K562 (cell line): ENCODE measurements around the gene LMAN1L. TPM values are rescaled to one million over a fixed set of nuclear protein-coding genes. Genes with fewer than 3 reads are reported as not detected.

Experiments
- ATAC-seq: fragments of 200-7000 bp; cut with Tn5 transposase; 3 replicates; pipeline ENCODE4 v1.9.1; 2020; ENCODE audit warnings: moderate library complexity
- BruUV-seq: library from RNA; stranded (reverse); fragments of 400-500 nt; replicated peaks from 2 replicates; lab custom pipeline; 2021; lab: Mats Ljungman, UMichigan
- CTCF ChIA-PET: fragments of 300-600 bp; formaldehyde crosslinking; extraction: SDS; loops from one replicate; lab custom pipeline; 2021; ENCODE audit warnings: low intra/inter-chr PET ratio; lab: Yijun Ruan, JAX
- POLR2A ChIA-PET: fragments of 300-600, 350-650 bp; sonication (Branson Sonifier 250); formaldehyde crosslinking; extraction: SDS; loops from one replicate; lab custom pipeline; 2021; ENCODE audit warnings: antibody characterized with exemption, inconsistent platforms; lab: Yijun Ruan, JAX
- DNase-seq, 4 experiments: peaks; one replicate each; pipeline versions ENCODE4 v3.0.0 to v3.0.0-alpha.2; 2011 to 2018; ENCODE audit warnings: low spot score in 3 of 4, mixed read lengths in 3 of 4; ENCODE audit errors: extremely low read depth in 1 of 4
- FAIRE-seq: peaks from 2 replicates; lab custom pipeline; 2011; peaks lifted over from hg19 to GRCh38; lab: Jason Lieb, UNC
- H2AFZ ChIP-seq: 2 replicates; pipeline ENCODE4 v1.6.0; 2011; ENCODE audit warnings: low read depth, low read length, control low read depth, inconsistent platforms
- H3K27ac ChIP-seq: fragments of 200-600 bp; 3 replicates; pipeline ENCODE4 v1.8.0; 2011; ENCODE audit warnings: low read depth, mild to moderate bottlenecking, control low read depth, inconsistent platforms, low read length, moderate library complexity, mixed read lengths; ENCODE audit errors: extremely low read depth
- H3K27me3 ChIP-seq, 2 experiments: fragments of 300-600 bp in 1 of 2; 2 replicates in 1 of 2; 3 replicates in 1 of 2; pipeline versions ENCODE4 v1.6.0 to v1.8.0; 2011; ENCODE audit warnings: inconsistent platforms in 2 of 2, low read length in 2 of 2, mild to moderate bottlenecking in 1 of 2, mixed read lengths in 1 of 2, moderate library complexity in 1 of 2; ENCODE audit not compliant: control insufficient read depth in 2 of 2, insufficient read depth in 2 of 2
- H3K36me3 ChIP-seq: fragments of 300-600 bp; 3 replicates; pipeline ENCODE4 v1.8.0; 2011; ENCODE audit warnings: mild to moderate bottlenecking, low read length, inconsistent platforms; ENCODE audit not compliant: control insufficient read depth, insufficient read depth
- H3K4me1 ChIP-seq, 2 experiments: fragments of 200-600 bp in 1 of 2; replicated peaks in 1 of 2; 2 replicates in 1 of 2; 3 replicates in 1 of 2; pipeline versions ENCODE4 v1.5.1 to v1.8.0; 2011; ENCODE audit warnings: inconsistent platforms in 2 of 2, low read length in 2 of 2, mild to moderate bottlenecking in 1 of 2, mixed read lengths in 1 of 2, moderate library complexity in 1 of 2; ENCODE audit not compliant: control insufficient read depth in 2 of 2, insufficient read depth in 2 of 2
- H3K4me2 ChIP-seq: 2 replicates; pipeline ENCODE4 v1.6.1; 2011; ENCODE audit warnings: low read length, control low read depth, inconsistent platforms, mixed read lengths; ENCODE audit not compliant: insufficient read depth
- H3K4me3 ChIP-seq: fragments of 200-600 bp; sonication (generic), shearing (Covaris generic); 2 replicates; pipeline ENCODE4 v1.5.1; 2016; ENCODE audit warnings: control low read depth, inconsistent platforms
- H3K79me2 ChIP-seq: fragments of 200-600 bp; 3 replicates; pipeline ENCODE4 v1.8.0; 2011; ENCODE audit warnings: low read length, inconsistent platforms; ENCODE audit not compliant: control insufficient read depth, insufficient read depth
- H3K9ac ChIP-seq, 2 experiments: 2 replicates each; pipeline versions ENCODE4 v1.6.0 to v1.6.1; 2011; ENCODE audit warnings: low read depth in 2 of 2, low read length in 2 of 2, control low read depth in 1 of 2, inconsistent platforms in 1 of 2, mild to moderate bottlenecking in 1 of 2, mixed read lengths in 1 of 2; ENCODE audit not compliant: insufficient read depth in 1 of 2
- H3K9me1 ChIP-seq: one replicate; pipeline ENCODE4 v1.6.0; 2011; ENCODE audit warnings: inconsistent platforms, mild to moderate bottlenecking, low read length, moderate library complexity; ENCODE audit not compliant: control insufficient read depth, insufficient read depth
- H3K9me3 ChIP-seq: replicated peaks from 2 replicates; pipeline ENCODE4 v1.5.1; 2011; ENCODE audit warnings: low read depth, low read length, inconsistent platforms; ENCODE audit not compliant: control insufficient read depth, insufficient read depth
- H4K20me1 ChIP-seq: replicated peaks from 2 replicates; pipeline ENCODE4 v1.6.1; 2011; ENCODE audit warnings: low read length, inconsistent platforms, mixed read lengths; ENCODE audit not compliant: control insufficient read depth, insufficient read depth
- EGR1 ChIP-seq: fragments of 450-650 bp; conservative IDR thresholded peaks from 2 replicates; pipeline ENCODE4 v1.6.1; 2017; ENCODE audit warnings: mild to moderate bottlenecking
- LCOR ChIP-seq: sonication (generic); formaldehyde crosslinking; IDR thresholded peaks from 2 replicates; pipeline ENCODE4 v1.8.0; 2022; ENCODE audit warnings: mild to moderate bottlenecking, missing genetic modification reagents
- MAX ChIP-seq: sonication (generic); formaldehyde crosslinking; IDR thresholded peaks from 2 replicates; pipeline ENCODE4 v1.9.0; 2022; ENCODE audit warnings: mild to moderate bottlenecking, missing genetic modification reagents
- ZNF449 ChIP-seq: fragments of 250-450 bp; sonication (Bioruptor Pico); IDR thresholded peaks from 2 replicates; pipeline ENCODE4 v1.8.0; 2022; ENCODE audit warnings: moderate library complexity, mild to moderate bottlenecking, inconsistent platforms
- ZNF586 ChIP-seq: fragments of 450-650 bp; formaldehyde crosslinking; conservative IDR thresholded peaks from 2 replicates; pipeline ENCODE4 v1.4.0; 2020; ENCODE audit warnings: mild to moderate bottlenecking, moderate library complexity
- whole genome bisulfite sequencing: fragments of 100-300 bp; shearing (Covaris generic); methylation state at CpG from one replicate; pipeline ENCODE4 v1.1.6; 2016; ENCODE audit warnings: low coverage, mixed read lengths; ENCODE audit not compliant: insufficient coverage; ENCODE audit errors: missing lambda C conversion rate; 5-methylcytosine and 5-hydroxymethylcytosine counted together
- in situ Hi-C: fragments of 300-500 bp; cut with MboI; formaldehyde crosslinking; loops from 4 replicates; pipeline ENCODE4 v1.15.0; 2018; ENCODE audit warnings: inconsistent platforms, mixed read lengths
- intact Hi-C: fragments of 100-400 bp; cut with micrococcal nuclease; formaldehyde crosslinking; loops from 2 replicates; pipeline ENCODE4 v1.14.2; 2022
- polyA plus RNA-seq, 8 experiments: library from polyadenylated mRNA; depleted of rRNA in 4 of 8; stranded (reverse) in 5 of 8; unstranded in 3 of 8; fragments of >200 nt; fragmentation: Nextera tagmentation in 2 of 8; fragmentation: Illumina TruSeq in 1 of 8; extraction: Ambion mirVana in 2 of 8; extraction: Trizol in 1 of 8; gene quantifications; 2 replicates each; pipeline versions ENCODE4 v1.2.1 to v1.2.3, GENCODE V29; 2011 to 2014; ENCODE audit warnings: inconsistent platforms in 1 of 8, missing spikeins in 1 of 8
- total RNA-seq, 7 experiments: library from RNA; depleted of rRNA in 6 of 7; stranded (reverse); fragments of >200 nt in 6 of 7; fragmentation: Illumina TruSeq in 2 of 7; extraction: Trizol in 2 of 7; gene quantifications; 2 replicates each; pipeline versions ENCODE4 v1.2.1 to v1.2.3, GENCODE V29; 2011 to 2021; ENCODE audit warnings: low replicate concordance in 1 of 7

Gene LMAN1L
- total and polyA plus RNA-seq, 9 of the 15 experiments (the other 6 are each of a cell fraction or from before 2014, with no cell fraction given), result not detected

GRCh38 chr15:74817370-74817737 is 4.7 kb downstream of the LMAN1L start:
- no TSS peak for BruUV-seq
- ChIA-PET CTCF (no interaction called here), POLR2A (interaction anchor here (1.2 kb wide), 1 partner anchor 14 kb away, joined by 3 read pairs; no protein-coding TSS in a partner anchor)
- intact Hi-C loops (no loop called here), in situ Hi-C loops (no loop called here)
- Histone ChIP-seq H3K9me3 (no peaks in the 10 kb centered on the region), H3K9ac (0 out of 4 replicates have a peak overlapping the region, but pooled peaks of 1 of the 2 experiments have one; percentile 52), H3K9me1 (no peaks in the 10 kb centered on the region), H3K79me2 (no peaks in the 10 kb centered on the region), H2AFZ (peak overlapping the region; percentile 63; the same call in 1 of the 2 replicates), H3K4me2 (no peak overlapping the region), H3K4me3 (no peak overlapping the region), H4K20me1 (no peaks in the 10 kb centered on the region), H3K27me3 (peaks cover 0 to 11% of the 10 kb centered on the region in 2 experiments; a peak in 2 of 5 replicates), H3K27ac (no peak overlapping the region), H3K4me1 (peaks cover 6 to 30% of the 10 kb centered on the region in 2 experiments; a peak in 3 of 5 replicates), H3K36me3 (no peaks in the 10 kb centered on the region)
- TF ChIP-seq ZNF586 (CRISPR knock-in tag), result no peak
- no peak for TF ChIP-seq ZNF449
- no peak for TF ChIP-seq EGR1
- DNase-seq (no peak), FAIRE-seq (no peak), ATAC-seq (peak; percentile 17; the same call in 1 of the 3 replicates)
- 40% methylated on average over 9 of the region's 9 CpGs for WGBS

- peak overlapping the region in 1 of 2 experiments; percentile 68; a peak in 2 of 4 replicates for H3K9ac ChIP-seq
- H3K4me2 ChIP-seq, result no peak overlapping the region
- intact Hi-C loops (no loop called here), in situ Hi-C loops (no loop called here)
- no TSS peak for BruUV-seq
- H3K9me3 ChIP-seq, result no peaks in the 10 kb centered on the region
- peaks cover 3 to 16% of the 10 kb centered on the region in 2 experiments; a peak in 4 of 5 replicates for H3K27me3 ChIP-seq
- WGBS, result 47% methylated on average over 5 of the region's 5 CpGs
- H3K4me3 ChIP-seq, result no peak overlapping the region
- DNase-seq, result no peak
- H2AFZ ChIP-seq, result no peak overlapping the region
- POLR2A ChIA-PET, result no interaction called here
- no peak for FAIRE-seq
- TF ChIP-seq LCOR (CRISPR knock-in tag), result no peak
- TF ChIP-seq MAX (CRISPR knock-in tag), result 0 out of 2 replicates have a peak, but pooled peaks have one; percentile 33
- peaks cover 6 to 23% of the 10 kb centered on the region in 2 experiments; a peak in 3 of 5 replicates for H3K4me1 ChIP-seq
- no peaks in the 10 kb centered on the region for H3K79me2 ChIP-seq
- H3K9me1 ChIP-seq, result no peaks in the 10 kb centered on the region
- no peak for ATAC-seq
- no peaks in the 10 kb centered on the region for H3K36me3 ChIP-seq
- no peaks in the 10 kb centered on the region for H4K20me1 ChIP-seq
- H3K27ac ChIP-seq, result no peak overlapping the region
- CTCF ChIA-PET, result no interaction called here
Measured at GRCh38 chr15:74820056-74820455, 7.4 kb downstream of the LMAN1L start.
